Epithelial cell of proximal tubule (primary cell): ENCODE measurements around the gene TSPAN15. TPM values are rescaled to one million over a fixed set of nuclear protein-coding genes. Genes with fewer than 3 reads are reported as not detected.

Experiments used
- DNase-seq: peaks from one replicate; pipeline ENCODE4 v3.0.0-alpha.2; 2011; ENCODE audit warnings: low read depth
- H3K4me3 ChIP-seq: 2 replicates; pipeline ENCODE4 v1.5.1; 2011; ENCODE audit warnings: low read depth, mild to moderate bottlenecking, low read length
- CTCF ChIP-seq: conservative IDR thresholded peaks from 2 replicates; pipeline ENCODE4 v1.5.1; 2012; ENCODE audit warnings: low read depth, mild to moderate bottlenecking, low read length
- total RNA-seq: library from RNA; depleted of rRNA; stranded (reverse); fragments of >200 nt; gene quantifications from 2 replicates; pipeline ENCODE4 v1.2.3, GENCODE V29; 2015

Gene TSPAN15
- total RNA-seq, 1 donor from 2014 or later, result 28.6 TPM

GRCh38 chr10:69470463-69471384, 19.5 kb downstream of the TSPAN15 start:
- TF ChIP-seq CTCF, result no peak
- no peak overlapping the region for H3K4me3 ChIP-seq
- DNase-seq, result no peak

- no peak for TF ChIP-seq CTCF
- DNase-seq, result no peak
- H3K4me3 ChIP-seq, result no peak overlapping the region
Measured at GRCh38 chr10:69472142-69472541, 20.9 kb downstream of the TSPAN15 start.

GRCh38 chr10:69472544-69472943, 21.3 kb downstream of the TSPAN15 start:
- DNase-seq, result no peak
- no peak for TF ChIP-seq CTCF
- no peak overlapping the region for H3K4me3 ChIP-seq

- TF ChIP-seq CTCF, result no peak
- DNase-seq, result no peak
- no peak overlapping the region for H3K4me3 ChIP-seq
Measured at GRCh38 chr10:69473304-69473990, 22.2 kb downstream of the TSPAN15 start.

GRCh38 chr10:69474742-69475432, 23.6 kb downstream of the TSPAN15 start:
- no peak for DNase-seq
- no peak overlapping the region for H3K4me3 ChIP-seq
- no peak for TF ChIP-seq CTCF

- H3K4me3 ChIP-seq, result no peak overlapping the region
- no peak for DNase-seq
- no peak for TF ChIP-seq CTCF
Measured at GRCh38 chr10:69475433-69475830, 24.2 kb downstream of the TSPAN15 start.
